GM21360 (cell line): Measurements from ENCODE around the gene TMEM201.
"Not testable (repeated sequence)": the region's sequence is repeated elsewhere in the genome, so short reads cannot be mapped to it uniquely, and the experiment has no call there.

ENCODE experiments used
- ATAC-seq: cut with Tn5 transposase; IDR thresholded peaks from one replicate; pipeline ENCODE4 v1.9.1; 2021; ENCODE audit warnings: mild to moderate bottlenecking, moderate library complexity; ENCODE audit not compliant: unreplicated experiment

The TMEM201 gene

DNA sequence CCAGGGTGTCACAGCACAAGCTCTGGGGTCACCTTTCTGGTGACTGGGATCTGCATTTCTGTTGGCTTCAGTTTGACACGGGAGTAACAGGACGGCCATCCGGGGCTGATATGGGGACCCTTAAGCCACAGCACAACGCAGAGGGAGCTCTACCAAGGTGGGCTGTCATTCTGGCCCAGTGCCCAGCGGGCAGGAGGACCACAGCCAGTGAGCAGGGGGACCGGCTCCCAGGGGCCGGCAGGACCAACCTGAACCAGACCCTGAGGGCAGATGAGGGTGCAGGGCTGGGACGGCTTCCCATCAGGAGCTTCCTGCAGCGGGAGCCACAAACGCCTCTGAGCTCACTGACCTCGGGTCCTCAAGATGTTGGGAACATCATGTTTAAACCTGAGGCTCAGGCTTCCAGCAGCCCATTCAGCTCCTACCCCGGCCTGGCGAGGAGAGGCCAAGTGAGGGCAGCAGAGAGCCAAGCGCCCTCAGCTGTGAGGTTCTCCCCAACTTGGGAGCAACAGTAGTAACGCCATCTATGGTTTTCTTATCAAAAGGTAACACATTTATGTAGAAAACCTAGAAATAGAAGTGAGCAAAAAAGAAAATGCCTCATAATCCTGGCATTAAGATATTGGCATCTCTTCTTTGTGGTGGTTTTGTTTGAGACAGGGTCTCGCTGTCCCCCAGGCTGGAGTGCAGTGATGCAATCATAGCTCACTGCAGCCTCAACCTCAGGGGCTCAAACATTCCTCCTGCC is 26.8 kb downstream of the TMEM201 start:
- ATAC-seq: no peak

DNA sequence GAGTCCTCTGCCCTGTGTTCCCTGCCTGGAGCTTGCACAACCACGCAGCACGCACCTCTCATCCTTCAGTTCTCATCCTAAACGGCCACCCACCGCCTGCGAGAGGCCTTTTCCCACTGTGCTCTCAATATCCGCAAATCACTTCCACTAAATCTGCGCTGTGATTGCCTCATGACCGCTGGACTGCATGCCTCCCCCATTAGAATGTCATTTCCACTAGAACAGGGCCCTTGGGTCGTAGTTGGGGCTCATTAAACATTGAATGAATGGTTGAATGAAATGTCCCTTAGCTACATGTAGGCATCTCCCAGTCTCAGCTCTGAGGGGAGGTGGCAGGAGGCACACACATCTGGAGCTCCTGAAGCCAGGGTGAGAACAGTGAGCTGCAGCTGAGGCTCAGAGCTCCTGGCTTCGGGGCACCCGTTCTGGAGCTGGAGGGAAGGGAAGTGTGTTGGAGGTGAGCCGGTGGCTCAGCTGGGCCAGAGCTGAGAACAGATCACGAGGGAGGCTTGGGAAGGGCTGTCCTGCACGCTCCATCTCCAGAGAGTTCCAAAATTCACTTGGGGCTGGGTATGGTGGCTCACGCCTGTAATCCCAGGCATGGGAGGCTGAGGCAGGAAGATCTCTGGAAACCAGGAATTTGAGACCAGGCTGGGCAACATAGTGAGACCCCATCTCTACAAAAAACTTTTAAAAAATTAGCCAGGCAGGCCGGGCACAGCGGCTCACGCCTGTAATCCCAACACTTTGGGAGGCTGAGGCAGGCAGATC is 30.4 kb downstream of the TMEM201 start:
- no peak for ATAC-seq

- ATAC-seq: no peak
Observed at GRCh38 chr1:9621032-9621431, 32.3 kb downstream of the TMEM201 start.

DNA sequence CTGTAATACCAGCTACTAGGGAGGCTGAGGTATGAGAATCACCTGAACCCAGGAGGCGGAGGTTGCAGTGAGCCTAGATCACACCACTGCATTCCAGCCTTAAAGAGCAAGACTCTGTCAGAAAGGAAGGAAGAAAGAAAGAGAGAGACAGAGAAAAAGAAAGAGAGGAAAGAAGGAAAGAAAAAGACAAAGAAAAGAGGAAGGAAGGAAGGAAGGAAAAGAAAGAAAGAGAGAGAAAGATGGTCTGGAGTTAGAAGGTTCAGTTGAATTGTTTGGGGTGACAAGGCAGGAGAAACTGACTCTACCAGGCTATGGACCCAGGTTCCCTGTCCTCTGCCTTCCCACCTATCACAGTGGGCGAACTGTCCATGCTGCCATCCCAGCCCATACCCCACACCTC is 35.4 kb downstream of the TMEM201 start:
- no peak for ATAC-seq

GRCh38 chr1:9625030-9625429 is 36.3 kb downstream of the TMEM201 start:
- ATAC-seq: not testable (repeated sequence)

GRCh38 chr1:9626201-9626608 is 37.5 kb downstream of the TMEM201 start:
- ATAC-seq: no peak

DNA sequence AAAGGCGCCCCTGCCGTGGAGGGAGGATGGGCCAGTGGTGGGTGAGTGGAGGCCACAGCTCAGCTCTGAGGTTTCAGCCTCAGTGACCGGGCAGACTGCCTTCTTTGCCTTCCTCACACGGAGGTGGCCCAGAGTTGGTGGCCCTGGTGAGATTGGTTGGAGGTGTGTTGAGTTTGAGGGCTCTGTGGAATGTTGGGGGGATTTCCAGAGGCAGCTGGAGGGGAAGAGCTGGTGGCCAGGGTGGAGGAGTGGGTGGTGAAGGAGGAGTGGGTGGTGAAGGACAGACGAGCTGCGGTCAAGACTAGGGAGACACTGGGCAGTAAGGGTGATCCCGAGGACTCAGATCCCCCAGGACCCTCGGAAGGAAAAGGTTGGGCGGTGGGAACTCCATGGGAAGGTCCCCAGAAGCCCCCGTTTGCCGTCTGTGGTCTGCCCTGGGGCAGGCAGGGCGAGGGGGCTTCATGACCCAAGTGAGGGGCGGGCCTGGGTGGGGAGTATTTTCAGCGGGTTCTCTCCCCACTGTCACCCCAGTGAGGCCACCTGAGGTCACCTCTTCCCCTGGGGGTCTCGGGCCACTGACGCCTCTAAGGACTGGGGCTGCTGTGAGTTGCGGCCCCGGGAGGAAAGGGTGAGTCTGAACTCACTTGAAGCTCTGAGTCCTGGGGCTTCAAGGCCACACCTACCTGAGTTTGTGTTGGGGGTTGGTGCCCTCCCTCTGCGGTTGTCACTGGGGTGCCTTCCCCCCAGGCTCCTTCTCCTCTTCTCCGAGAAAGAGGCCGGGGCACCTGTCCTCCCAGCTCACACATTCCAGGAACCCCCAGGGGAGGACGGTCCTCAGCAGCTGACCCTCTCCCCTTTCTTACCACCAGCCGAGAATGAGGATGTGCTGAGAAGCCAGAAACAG is 40.1 kb downstream of the TMEM201 start:
- no peak for ATAC-seq

GRCh38 chr1:9629445-9630201 is 40.9 kb downstream of the TMEM201 start:
- ATAC-seq: no peak

DNA sequence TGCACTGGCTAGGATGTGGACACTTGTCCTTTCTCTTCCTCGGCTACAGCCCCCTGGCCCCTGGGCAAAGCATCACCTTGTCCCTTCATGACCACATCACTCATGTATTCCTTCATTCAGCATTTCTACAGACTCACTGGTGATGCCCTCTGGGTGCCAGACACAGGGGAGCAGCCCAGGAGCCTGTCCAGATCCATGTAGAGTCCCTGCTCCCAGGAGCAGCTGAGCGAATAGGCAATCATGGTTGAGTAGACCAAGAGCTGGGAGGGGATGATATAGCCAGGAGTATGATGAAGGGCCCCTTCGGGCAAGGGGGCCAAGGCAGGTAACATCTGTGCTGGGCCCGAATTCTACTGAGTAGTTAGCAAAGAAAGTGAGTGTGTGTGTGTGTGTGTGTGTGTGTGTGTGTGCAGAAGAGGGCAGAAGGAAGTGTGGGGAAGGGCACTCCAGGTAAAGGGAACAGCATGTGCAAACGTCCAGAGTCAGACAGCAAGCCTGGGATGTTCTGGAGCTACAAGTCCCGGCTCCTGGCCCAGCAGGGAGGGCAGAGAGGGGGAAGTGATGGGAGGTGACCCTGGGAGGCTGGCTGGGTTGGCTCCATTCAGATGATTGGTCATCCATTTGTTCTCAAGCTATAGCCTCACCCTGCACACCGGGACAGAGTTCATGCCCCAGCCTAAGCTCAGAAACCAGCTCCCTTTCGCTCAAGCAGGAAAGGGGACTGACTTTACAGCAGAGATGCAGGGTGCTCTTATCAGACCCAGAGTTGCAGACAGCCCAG is 41.8 kb downstream of the TMEM201 start:
- ATAC-seq: no peak

DNA sequence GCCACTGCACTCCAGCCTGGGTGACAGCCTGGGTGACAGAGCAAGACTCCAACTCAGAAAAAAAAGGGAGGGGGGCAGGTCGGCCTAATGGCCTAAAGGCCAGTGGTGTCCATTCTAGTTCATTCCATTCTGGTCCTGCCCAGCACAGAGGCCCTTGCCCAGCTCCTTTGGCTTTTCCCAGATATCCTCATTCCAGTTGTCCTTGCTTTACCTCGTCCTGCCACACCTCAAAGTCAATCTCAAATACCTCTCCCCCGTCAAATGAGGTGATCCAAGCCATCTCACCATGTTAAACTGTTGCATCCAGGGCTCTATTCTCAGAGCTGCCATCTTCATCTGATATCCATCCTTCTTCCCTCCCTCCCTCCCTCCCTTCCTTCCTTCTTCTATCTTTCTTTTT is 42.9 kb downstream of the TMEM201 start:
- no peak for ATAC-seq

DNA sequence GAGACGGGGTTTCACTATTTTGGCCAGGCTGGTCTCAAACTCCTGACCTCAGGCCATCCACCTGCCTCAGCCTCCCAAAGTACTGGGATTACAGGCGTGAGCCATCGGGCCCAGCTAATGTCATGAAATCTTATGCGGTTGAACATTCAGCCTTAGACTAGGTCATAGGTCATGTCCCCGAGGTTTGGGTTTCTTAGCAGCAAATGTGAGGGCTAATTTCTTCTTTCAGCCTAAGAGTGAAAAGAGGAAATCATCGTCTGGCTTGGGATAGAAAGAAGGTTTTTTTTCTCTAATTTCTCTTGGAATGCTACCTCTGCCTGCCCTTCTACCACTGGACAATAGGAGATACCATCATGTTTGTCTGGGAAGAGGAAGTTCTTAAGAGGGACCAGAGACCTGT is 44.8 kb downstream of the TMEM201 start:
- no peak for ATAC-seq

- no peak for ATAC-seq
Observed at GRCh38 chr1:9634582-9634981, 45.9 kb downstream of the TMEM201 start.

- no peak for ATAC-seq
Observed at GRCh38 chr1:9639227-9639626, 50.5 kb downstream of the TMEM201 start.

DNA sequence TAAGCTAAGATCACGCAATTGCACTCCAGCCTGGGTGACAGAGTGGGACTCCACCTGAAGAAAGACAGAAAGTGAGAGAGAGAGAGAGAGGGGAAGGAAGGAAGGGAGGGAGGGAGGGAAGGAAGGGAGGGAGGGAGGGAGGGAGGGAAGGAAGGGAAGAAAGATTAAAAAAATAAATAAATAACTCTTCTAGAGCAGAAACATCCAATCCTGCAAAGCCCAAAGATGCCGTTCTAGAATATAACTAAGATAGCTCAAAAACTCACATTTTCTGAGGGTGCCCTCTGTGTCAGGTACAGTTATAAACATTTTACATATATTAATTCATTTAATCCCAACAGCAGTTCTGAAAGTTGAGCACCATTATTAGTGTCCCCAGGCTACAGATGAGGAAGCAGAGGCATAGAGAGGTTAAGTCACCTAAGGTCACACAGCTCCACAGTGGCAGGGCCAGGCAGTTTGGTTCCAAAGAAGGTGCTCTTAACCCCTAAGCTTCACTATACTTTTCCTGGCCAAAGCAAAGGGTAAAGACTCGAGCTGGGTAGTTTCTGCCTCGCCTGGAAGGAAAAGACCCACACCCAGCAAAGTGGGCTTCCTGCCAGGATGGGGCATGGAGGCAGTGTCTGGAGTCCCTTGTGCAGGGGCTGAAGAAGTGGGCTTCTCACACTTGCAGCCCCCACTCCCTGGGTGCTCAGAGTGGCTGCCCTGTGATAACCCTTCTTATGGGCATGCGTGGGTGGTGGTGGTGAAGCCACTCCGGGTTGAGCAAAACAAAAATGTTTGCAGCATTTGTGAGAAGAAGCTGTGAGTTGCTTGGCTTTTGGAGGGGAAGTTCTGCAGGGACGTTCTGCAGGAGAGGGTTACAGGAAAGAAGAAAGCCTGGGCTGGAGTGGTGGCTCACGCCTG is 54.9 kb downstream of the TMEM201 start:
- no peak for ATAC-seq

DNA sequence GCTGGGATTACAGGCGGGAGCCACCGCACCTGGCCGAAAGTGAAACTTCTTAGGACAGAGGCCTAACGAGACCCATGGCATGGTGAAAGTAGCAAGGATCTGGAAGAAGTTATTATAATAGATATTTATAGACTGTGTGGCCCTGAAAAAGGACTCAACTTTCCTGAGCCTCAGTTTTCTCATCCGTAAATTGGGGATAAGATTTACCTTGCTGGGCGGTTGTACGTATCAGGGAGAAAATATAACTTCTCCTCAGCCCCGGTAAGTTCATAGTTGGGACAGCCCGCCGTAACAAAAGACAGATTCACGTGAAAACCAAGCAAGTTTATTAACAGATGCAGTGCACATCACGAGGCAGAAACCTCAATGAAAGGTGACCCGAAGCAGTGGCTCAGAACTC is 57.3 kb downstream of the TMEM201 start:
- ATAC-seq: no peak

GRCh38 chr1:9648171-9648570 is 59.5 kb downstream of the TMEM201 start:
- no peak for ATAC-seq

DNA sequence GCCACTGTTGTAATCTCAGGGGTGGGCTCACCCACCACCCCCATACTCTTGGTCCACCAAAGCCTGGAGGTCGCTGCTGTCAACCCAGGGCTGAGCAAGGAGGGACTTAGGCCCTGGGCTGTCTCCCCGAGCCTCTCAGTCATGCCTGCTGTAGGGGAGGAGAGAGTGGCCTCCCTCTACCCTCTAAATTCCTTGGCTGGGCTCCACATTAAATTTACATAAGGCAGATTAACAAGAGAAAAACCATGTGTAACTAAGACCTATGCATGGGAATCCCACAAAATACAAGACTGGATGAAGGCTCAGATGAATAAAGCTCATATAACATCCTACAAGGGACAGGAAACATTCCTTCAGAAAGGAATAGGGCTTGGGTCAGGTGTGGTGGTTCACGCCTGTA is 61.1 kb downstream of the TMEM201 start:
- no peak for ATAC-seq

- no peak for ATAC-seq
Observed at GRCh38 chr1:9651220-9651564, 62.5 kb downstream of the TMEM201 start.
